GM06990 (cell line): ENCODE data around the gene PPP3CA.

ENCODE experiments used
- DNase-seq: peaks from one replicate; pipeline ENCODE4 v3.0.0-alpha.2; 2011; ENCODE audit not compliant: insufficient read length; ENCODE audit errors: extremely low read depth
- H3K27me3 ChIP-seq: replicated peaks from 2 replicates; pipeline ENCODE4 v1.6.0; 2011; ENCODE audit warnings: low read length; ENCODE audit not compliant: control insufficient read depth, insufficient read depth
- H3K36me3 ChIP-seq: 2 replicates; pipeline ENCODE4 v1.5.1; 2011; ENCODE audit warnings: low read length; ENCODE audit not compliant: control insufficient read depth, insufficient read depth
- H3K4me3 ChIP-seq: replicated peaks from 2 replicates; pipeline ENCODE4 v1.5.1; 2011; ENCODE audit warnings: low read depth, mild to moderate bottlenecking, control low read depth, low read length
- TF ChIP-seq, protein P1 (sequence below): IDR thresholded peaks from 2 replicates; pipeline ENCODE4 v1.5.1; 2011; ENCODE audit warnings: low read length, control low read depth, mild to moderate bottlenecking, inconsistent platforms; ENCODE audit not compliant: insufficient read depth, poor library complexity, severe bottlenecking

The PPP3CA gene

DNA sequence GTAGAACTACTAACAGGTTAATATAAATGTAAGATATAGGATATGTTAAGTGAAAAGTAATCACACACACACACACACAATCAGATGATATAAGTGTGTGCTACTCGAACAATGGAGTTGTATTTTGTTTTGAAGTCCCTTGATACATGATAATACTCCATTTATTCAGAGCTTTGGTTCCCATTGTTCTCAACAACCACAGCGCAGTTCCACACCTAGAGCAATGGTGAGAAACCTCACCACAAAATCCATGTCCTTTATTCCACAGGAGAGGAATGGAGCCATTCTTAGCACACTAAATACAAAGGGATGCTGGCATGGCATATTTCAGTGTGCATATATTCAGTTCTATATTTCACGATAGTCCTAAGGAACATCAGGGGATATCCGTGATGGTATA is 139.2 kb downstream of the PPP3CA start:
- Histone ChIP-seq H3K36me3 (no peaks in the 10 kb centered on the region), H3K27me3 (no peaks in the 10 kb centered on the region), H3K4me3 (no peak overlapping the region)
- no peak for DNase-seq
- TF ChIP-seq, protein P1, sequence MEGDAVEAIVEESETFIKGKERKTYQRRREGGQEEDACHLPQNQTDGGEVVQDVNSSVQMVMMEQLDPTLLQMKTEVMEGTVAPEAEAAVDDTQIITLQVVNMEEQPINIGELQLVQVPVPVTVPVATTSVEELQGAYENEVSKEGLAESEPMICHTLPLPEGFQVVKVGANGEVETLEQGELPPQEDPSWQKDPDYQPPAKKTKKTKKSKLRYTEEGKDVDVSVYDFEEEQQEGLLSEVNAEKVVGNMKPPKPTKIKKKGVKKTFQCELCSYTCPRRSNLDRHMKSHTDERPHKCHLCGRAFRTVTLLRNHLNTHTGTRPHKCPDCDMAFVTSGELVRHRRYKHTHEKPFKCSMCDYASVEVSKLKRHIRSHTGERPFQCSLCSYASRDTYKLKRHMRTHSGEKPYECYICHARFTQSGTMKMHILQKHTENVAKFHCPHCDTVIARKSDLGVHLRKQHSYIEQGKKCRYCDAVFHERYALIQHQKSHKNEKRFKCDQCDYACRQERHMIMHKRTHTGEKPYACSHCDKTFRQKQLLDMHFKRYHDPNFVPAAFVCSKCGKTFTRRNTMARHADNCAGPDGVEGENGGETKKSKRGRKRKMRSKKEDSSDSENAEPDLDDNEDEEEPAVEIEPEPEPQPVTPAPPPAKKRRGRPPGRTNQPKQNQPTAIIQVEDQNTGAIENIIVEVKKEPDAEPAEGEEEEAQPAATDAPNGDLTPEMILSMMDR, result no peak

DNA sequence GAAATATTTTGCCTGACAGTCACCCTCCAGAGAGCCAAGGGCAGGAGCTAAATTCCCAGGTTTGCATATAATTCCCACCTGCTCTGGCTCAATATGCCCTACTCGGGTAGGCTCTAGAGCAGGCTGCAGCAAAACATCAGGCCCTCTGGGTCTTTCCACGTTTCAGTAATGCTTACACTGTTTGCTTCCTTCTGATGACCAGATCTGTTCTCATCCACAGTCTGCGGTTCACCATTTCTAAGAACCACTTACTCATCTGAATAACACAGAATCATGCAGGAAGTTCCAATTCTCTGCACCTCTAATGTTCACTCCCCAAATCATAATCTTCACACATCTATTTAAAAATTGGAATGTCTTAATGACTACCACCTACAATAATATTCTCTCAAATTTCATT is 141.4 kb downstream of the PPP3CA start:
- no peaks in the 10 kb centered on the region for H3K36me3 ChIP-seq
- TF ChIP-seq, protein P1, result no peak
- DNase-seq, result peak; percentile 12
- no peaks in the 10 kb centered on the region for H3K27me3 ChIP-seq
- no peak overlapping the region for H3K4me3 ChIP-seq

DNA sequence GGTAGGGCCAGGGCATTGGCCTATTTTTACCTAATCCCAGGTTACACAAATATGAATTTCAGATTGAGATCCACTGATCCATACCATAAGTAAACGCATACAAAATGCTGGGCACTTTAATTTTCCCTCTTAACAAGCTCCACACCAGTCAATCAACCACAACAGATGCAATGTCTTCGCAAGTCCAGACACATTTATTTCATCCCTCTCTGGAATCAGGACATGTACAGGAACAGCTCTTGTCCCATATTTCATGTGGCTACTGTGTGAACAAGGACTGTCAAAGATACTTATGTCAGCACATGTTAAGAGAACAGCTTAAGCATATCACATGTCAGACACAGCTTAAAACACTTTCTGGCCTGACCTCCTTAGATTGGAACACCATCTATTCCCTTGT is 145.9 kb downstream of the PPP3CA start:
- TF ChIP-seq, protein P1, result no peak
- DNase-seq, result no peak

DNA sequence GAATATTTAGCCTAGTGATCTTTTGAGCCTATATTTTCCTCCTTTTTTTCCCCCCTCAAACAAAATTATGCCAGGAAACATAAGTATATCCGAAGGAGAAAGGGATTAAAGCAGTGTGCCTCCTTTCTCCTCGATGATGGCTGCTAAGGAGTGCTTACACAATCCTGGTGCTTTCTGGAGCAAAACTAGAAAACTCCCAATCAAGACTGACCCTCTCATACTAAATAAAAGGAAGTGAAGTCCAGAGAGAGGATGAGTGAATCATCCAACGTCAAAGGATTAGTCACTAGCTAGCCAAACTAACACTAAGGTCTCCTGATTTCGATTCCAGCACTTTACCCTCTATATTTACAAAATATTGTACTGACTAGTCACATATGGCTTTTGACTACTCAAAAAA is 146.8 kb downstream of the PPP3CA start:
- H3K4me3 ChIP-seq, result no peak overlapping the region
- TF ChIP-seq, protein P1, result no peak
- DNase-seq, result no peak
- H3K36me3 ChIP-seq, result no peaks in the 10 kb centered on the region
- no peaks in the 10 kb centered on the region for H3K27me3 ChIP-seq

More for the DNA sequence above, 145.9 kb downstream of the PPP3CA start:
- Histone ChIP-seq H3K36me3 (no peaks in the 10 kb centered on the region), H3K4me3 (no peak overlapping the region), H3K27me3 (no peaks in the 10 kb centered on the region)

DNA sequence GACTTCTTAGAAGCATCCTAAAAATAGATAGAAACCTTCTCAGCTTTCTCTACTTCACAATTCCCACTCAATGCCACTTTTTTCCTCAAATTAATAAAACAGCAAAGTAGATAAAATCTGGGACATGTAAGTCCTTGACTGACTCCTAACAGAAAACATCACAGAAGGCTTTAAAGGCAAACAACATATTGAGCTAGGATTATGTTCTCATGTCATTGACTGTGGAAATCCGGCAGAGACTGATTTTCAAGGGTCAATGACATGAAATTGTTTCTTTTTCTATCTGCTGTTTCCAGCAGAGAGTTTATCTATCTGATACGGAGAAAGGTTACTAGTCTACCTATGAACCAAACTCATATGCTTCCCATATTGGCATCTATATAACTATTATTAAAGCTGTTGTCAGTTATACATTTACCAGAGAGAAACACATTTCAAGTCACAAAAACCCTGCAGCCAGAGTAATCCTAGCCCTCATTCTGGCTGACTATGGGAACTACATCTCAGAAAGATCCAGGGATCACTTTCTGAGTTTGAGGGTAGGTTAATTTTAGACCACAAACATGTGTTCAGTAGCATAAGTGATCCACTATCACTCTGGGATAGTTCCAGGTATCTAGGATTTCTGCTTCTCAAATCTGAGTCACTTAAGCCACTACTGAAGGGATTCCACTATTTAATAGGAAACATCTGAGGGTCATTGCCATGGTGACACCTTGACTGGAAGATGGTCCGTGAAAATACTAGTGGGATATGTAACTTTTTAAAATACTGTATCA is 147.6 kb downstream of the PPP3CA start:
- Histone ChIP-seq H3K27me3 (no peaks in the 10 kb centered on the region), H3K4me3 (no peak overlapping the region), H3K36me3 (no peaks in the 10 kb centered on the region)
- TF ChIP-seq, protein P1, result no peak
- DNase-seq, result no peak

DNA sequence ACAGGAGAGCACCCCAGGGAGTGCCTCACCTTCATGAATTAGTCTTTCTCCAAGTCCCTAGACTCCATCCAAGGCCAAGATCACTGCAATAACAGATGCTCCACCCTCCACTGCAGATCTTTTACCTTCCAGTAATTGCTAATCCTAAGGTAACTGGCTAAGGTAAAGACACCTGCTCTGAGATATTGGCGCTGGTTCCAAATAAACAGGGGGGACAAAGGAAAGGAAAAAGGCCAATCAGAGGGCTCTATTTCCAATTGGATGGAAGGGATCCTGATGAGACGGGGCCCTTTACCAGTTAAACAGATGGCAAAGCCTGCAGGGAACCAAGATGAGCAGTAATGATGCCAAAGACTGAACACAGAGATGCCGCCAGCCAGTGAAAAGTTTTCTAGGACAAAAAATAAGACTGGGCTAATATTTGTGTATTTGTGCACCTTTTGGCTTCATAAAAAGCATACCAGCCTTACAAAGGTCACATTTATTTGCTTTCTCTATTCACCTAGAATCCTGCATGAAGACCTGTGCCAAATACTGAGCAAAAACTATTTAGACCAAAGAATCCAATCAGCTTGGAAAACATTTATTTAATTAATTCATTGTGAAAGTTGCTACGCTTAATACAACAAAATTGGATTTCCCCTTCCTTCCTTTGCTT is 148.5 kb downstream of the PPP3CA start:
- H3K27me3 ChIP-seq, result no peaks in the 10 kb centered on the region
- no peaks in the 10 kb centered on the region for H3K36me3 ChIP-seq
- DNase-seq, result no peak
- TF ChIP-seq, protein P1, result no peak
- no peak overlapping the region for H3K4me3 ChIP-seq
